Spleen (tissue), 11 donors: ENCODE results near the gene RANBP1. TPM values are rescaled to one million over a fixed set of nuclear protein-coding genes. Genes with fewer than 3 reads are reported as not detected.
A peak's percentile ranks its signal among the peaks of the same experiment; 100 is the strongest.

Experiments used
- DNase-seq: peaks from one replicate; pipeline ENCODE4 v3.0.0-alpha.2; 2020
- H3K27ac ChIP-seq, 8 donors: fragments of 200-600 bp; sonication (generic) in 7 of 8; 1 replicate in 4 of 8; 2 replicates in 4 of 8; pipeline versions ENCODE4 v1.5.0 to v1.8.0; 2016 to 2021; ENCODE audit warnings: inconsistent platforms in 4 of 8, mild to moderate bottlenecking in 4 of 8, moderate library complexity in 1 of 8
- H3K27me3 ChIP-seq, 7 donors: fragments of 200-600 bp; sonication (generic) in 6 of 7; replicated peaks in 1 of 7; 1 replicate in 4 of 7; 2 replicates in 3 of 7; pipeline versions ENCODE4 v1.5.0 to v1.8.0; 2016 to 2021; ENCODE audit warnings: inconsistent platforms in 3 of 7, mild to moderate bottlenecking in 1 of 7
- H3K36me3 ChIP-seq, 6 donors: fragments of 200-600 bp; sonication (generic) in 5 of 6; 1 replicate in 4 of 6; 2 replicates in 2 of 6; pipeline versions ENCODE4 v1.5.0 to v1.8.0; 2016 to 2021; ENCODE audit warnings: inconsistent platforms in 2 of 6
- H3K4me1 ChIP-seq, 6 donors: fragments of 200-600 bp; sonication (generic) in 5 of 6; 1 replicate in 3 of 6; 2 replicates in 3 of 6; pipeline versions ENCODE4 v1.5.0 to v1.8.0; 2016 to 2021; ENCODE audit warnings: inconsistent platforms in 3 of 6
- H3K4me3 ChIP-seq, 8 donors: fragments of 200-600 bp; sonication (generic) in 7 of 8; 1 replicate in 4 of 8; 2 replicates in 4 of 8; pipeline versions ENCODE4 v1.5.0 to v1.8.0; 2016 to 2021; ENCODE audit warnings: inconsistent platforms in 4 of 8, mild to moderate bottlenecking in 4 of 8, moderate library complexity in 2 of 8
- H3K9me3 ChIP-seq, 8 donors: fragments of 200-600 bp; sonication (generic) in 7 of 8; 1 replicate in 4 of 8; 2 replicates in 4 of 8; pipeline versions ENCODE4 v1.5.0 to v1.8.0; 2016 to 2021; ENCODE audit warnings: inconsistent platforms in 4 of 8
- CTCF ChIP-seq, 11 experiments: fragments of 200-600 bp in 7 of 11; fragments of 450-650 bp in 4 of 11; sonication (generic) in 4 of 11; IDR thresholded peaks in 8 of 11; conservative IDR thresholded peaks in 3 of 11; 1 replicate in 7 of 11; 2 replicates in 4 of 11; pipeline versions ENCODE4 v1.4.0 to v1.8.0; 2016 to 2021; ENCODE audit warnings: antibody characterized with exemption in 11 of 11, inconsistent platforms in 4 of 11, mild to moderate bottlenecking in 1 of 11
- POLR2A ChIP-seq, 3 donors: fragments of 450-650 bp; IDR thresholded peaks; one replicate each; pipeline ENCODE4 v1.5.1; 2017; ENCODE audit warnings: antibody characterized with exemption in 3 of 3, mild to moderate bottlenecking in 1 of 3
- POLR2AphosphoS5 ChIP-seq, 3 donors: sonication (generic); formaldehyde crosslinking; IDR thresholded peaks; one replicate each; pipeline ENCODE4 v1.5.1; 2017; ENCODE audit warnings: antibody characterized with exemption in 3 of 3
- WGBS, 5 donors: extraction: QIAGEN DNeasy Blood & Tissue Kit in 3 of 5; methylation state at CpG; one replicate each; pipeline versions ENCODE4 v1.1.5 to v1.1.7; 2013 to 2018; 5-methylcytosine and 5-hydroxymethylcytosine counted together
- intact Hi-C: fragments of 100-400 bp; cut with DNase I; formaldehyde crosslinking; loops from one replicate; pipeline ENCODE4 v1.15.0; 2023; ENCODE audit warnings: low total_unique reads
- polyA plus RNA-seq, 3 donors: library from polyadenylated mRNA; stranded (reverse); fragments of 200-250 nt; gene quantifications; one replicate each; pipeline ENCODE4 v1.2.1, GENCODE V29; 2013
- total RNA-seq, 7 donors: library from RNA; depleted of rRNA in 3 of 7; stranded (reverse); fragments of >200 nt in 3 of 7; fragmentation: NEBNext Ultra II Directional in 4 of 7; extraction: Animal tissue kit (Norgen Biotek cat#: 25700) in 4 of 7; gene quantifications; one replicate each; pipeline versions ENCODE4 v1.1.0 to v1.2.1, GENCODE V29; 2016 to 2021
- donor health status: healthy with polysubstance abuse.
- donor health status: DM: no; HTN: no; CAD: no; lungs with moderate emphysema.
- donor health status: DM: no; HTN: no; CAD: no.
- donor health status: Bipolar disorder and iron deficiency.
- donor health status: healthy.
- donor health status: DM: no; HTN: no; CAD: no.
- donor health status: DM: yes; HTN: yes; CAD: no.

RANBP1 gene
- total and polyA plus RNA-seq, 10 donors = 52.6 to 111 (median 94.6) TPM

DNA sequence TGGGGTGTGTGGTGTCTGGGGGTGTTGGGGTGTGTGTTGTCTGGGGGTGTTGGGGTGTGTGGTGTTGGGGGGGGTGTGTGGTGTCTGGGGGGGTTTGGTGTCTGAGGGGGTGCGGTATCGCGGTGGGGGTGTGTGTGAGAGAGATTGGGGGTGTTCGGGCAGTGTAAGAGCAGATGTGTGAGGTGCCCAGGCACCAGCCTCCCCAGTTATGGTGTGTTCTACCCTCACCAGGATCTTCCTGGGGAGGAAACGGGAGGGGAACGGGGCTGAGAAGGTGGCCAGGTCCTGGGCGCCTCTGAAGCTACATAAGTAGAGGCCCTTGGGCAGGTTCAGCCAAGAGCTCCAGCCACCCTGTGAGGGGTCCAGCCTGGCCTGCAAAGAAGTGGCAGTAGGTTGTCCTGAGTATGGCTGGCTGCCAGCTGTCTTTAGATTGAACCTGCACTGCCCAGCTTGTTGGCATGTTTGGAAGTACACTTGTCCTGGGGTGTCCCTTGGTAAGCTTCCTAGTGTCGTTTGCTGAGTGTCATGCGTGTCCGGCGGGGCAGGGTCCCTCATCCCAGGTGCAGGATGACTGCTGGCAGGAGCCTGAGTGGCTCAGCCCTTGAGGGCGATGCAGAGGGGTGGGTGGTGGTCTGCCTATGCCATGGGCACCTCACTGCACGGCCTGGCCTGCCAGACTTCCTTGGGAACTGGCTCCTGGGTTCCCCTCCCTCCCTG, 7.6 kb downstream of the RANBP1 start:
- intact Hi-C loops = loop anchor here (10.0 kb wide), 1 partner anchor 149 kb away; no protein-coding TSS in a partner anchor
- Histone ChIP-seq H3K36me3 (peaks cover 0 to 87% (median 63%) of the 10 kb centered on the region in 6 donors), H3K9me3 (no peaks in the 10 kb centered on the region), H3K27me3 (no peaks in the 10 kb centered on the region), H3K27ac (no peak overlapping the region), H3K4me1 (peaks cover 5 to 73% (median 36%) of the 10 kb centered on the region in 6 donors), H3K4me3 (no peak overlapping the region)
- WGBS, 5 donors = 84 to 96% (median 91%) methylated on average over 9 to 13 of the region's 13 CpGs
- no peak for DNase-seq
- TF ChIP-seq POLR2AphosphoS5 (IDR thresholded peaks at IDR 0.05) = peak in 1 of 3 donors; percentile 36
- no peak for TF ChIP-seq POLR2A (IDR thresholded peaks at IDR 0.05)

DNA sequence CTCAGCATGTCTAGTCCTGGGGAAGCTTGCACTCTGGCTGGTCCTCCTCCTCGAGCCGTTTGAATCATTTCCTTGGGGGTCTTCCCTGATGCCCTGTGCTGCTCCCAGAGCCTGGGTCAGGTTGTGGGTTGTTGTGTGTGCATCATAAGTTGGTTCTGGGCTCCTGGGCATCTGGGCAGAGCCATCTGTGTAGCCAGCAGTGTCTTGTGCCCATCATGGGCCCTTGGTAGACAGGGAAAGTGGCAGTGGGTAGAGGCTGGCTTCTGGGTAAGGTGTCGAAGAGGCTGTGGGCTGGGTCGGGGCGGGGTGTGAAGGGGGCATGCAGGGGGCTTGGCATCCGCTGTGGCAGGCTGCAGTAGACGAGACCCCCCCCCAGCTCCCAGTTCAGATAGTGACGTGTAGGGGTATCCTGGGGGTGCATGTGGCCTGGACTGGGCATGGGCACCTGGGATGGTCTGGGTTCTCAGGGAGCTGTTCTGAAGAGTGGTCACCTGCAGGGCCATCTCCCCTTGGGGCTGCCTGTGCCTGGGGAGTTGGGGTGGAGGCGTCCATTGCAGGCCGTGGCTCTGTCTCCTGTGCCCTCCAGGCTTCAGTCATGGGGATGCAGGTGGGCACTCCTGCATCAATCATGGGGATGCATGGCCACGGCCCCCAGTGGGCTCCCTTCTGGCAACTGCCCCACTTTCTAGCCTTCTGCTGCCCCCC, 8.3 kb downstream of the RANBP1 start:
- TF ChIP-seq POLR2A (IDR thresholded peaks at IDR 0.05) (no peak), CTCF (IDR thresholded peaks at IDR 0.05 in 8 of 11, conservative IDR thresholded peaks at IDR 0.05 in 3 of 11) (no peak), POLR2AphosphoS5 (IDR thresholded peaks at IDR 0.05) (peak in 1 of 3 donors; percentile 0)
- no peak for DNase-seq
- no peak overlapping the region for H3K4me3 ChIP-seq
- 91 to 100% (median 92%) methylated on average over 8 to 11 of the region's 11 CpGs for WGBS, 5 donors
- intact Hi-C loops = loop anchor here (10.0 kb wide), 1 partner anchor 149 kb away; no protein-coding TSS in a partner anchor
- H3K27me3 ChIP-seq = no peaks in the 10 kb centered on the region
- H3K36me3 ChIP-seq = peaks cover 0 to 83% (median 59%) of the 10 kb centered on the region in 6 donors
- H3K4me1 ChIP-seq = peaks cover 0 to 72% (median 29%) of the 10 kb centered on the region in 6 donors
- peak overlapping the region in 1 of 8 donors; percentile 61 for H3K27ac ChIP-seq
- H3K9me3 ChIP-seq = no peaks in the 10 kb centered on the region

DNA sequence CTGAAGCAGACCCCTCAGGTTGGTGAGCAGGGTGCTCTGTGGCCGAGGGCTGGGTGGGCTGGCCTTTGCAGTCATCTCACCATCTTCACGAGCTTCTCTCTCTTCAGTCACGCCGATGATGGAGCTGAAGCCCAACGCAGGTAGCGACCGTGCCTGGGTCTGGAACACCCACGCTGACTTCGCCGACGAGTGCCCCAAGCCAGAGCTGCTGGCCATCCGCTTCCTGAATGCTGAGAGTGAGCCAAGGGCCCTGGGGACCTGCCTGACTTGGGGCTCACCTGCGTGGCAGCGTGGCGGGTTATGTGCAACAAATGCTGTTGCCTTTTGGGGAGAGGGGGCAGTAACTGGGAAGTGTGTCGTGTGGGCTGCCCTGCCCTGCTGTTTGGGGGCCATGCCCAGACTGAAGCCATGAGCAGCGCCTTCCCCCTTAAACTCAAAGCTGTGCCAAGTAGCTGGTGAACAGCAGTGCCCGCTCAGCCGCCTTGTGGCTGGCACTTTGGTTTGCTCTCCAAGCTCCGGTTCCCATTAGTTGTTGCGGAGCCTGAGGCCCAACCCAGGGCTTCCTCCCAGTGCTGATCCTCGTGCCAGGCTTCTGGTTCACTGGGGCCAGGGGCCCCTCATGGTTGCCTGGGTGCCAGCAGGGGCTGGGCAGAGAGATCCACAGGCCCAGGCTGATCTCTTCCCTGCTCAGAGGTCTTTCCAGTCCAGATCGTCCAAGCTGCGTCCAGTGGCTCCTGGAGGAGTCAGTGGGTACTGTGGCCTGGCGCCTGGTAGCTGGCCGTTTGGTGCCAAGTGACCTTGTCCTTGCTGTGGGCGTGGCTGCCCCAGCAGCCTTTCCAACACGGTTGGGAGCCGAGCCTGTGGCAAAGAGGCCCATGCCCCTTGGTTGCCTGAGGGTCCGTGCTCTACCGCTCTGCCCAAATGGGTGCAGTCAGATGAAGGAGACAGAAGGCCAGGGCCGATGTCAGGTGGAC, 9.6 kb downstream of the RANBP1 start:
- no peak for DNase-seq

More for the DNA sequence above, 9.6 kb downstream of the RANBP1 start:
- Histone ChIP-seq H3K4me3 (no peak overlapping the region), H3K27me3 (no peaks in the 10 kb centered on the region), H3K9me3 (no peaks in the 10 kb centered on the region), H3K4me1 (peaks cover 0 to 70% (median 24%) of the 10 kb centered on the region in 6 donors), H3K27ac (peak overlapping the region in 5 of 8 donors; percentile 50 to 66 (median 60)), H3K36me3 (peaks cover 0 to 71% (median 47%) of the 10 kb centered on the region in 6 donors)
- TF ChIP-seq CTCF (IDR thresholded peaks at IDR 0.05 in 8 of 11, conservative IDR thresholded peaks at IDR 0.05 in 3 of 11) (peak in 5 of 11 experiments; percentile 14 to 32 (median 24)), POLR2AphosphoS5 (IDR thresholded peaks at IDR 0.05) (peak; percentile 11 to 61 (median 57)), POLR2A (IDR thresholded peaks at IDR 0.05) (no peak)
- intact Hi-C loops = loop anchor here (10.0 kb wide), 1 partner anchor 151 kb away; no protein-coding TSS in a partner anchor
- WGBS, 5 donors = 82 to 92% (median 86%) methylated on average over 23 to 32 of the region's 32 CpGs
